ENCODE results near the gene NRXN3. TPM values are rescaled to one million over a fixed set of nuclear protein-coding genes. Genes with fewer than 3 reads are reported as not detected.
"Not testable (repeated sequence)": the region's sequence is repeated elsewhere in the genome, so short reads cannot be mapped to it uniquely, and the experiment has no call there.

NRXN3 gene
- total RNA-seq, 3 donors from 2014 or later = 2.1 to 27.3 (median 2.6) TPM

DNA sequence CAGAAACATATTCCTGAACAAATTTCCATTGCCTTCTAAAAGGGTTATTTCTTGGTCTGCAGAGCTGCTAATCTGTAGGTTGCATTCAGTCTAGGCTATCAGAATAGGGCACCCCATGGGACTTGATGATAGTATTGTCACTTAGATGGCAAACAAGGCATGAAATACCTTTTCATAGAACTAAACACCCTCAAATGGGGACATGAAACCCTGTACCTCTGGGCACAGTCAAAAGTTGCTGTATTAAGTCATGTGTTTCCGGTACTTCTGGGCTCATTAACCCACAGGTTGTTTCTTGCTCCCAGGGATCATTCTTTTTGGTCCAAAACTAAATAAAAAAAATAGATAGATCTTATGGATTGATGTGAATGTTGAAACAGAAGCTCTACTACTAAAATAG is 930.4 kb downstream of the NRXN3 start:
- DNase-seq = no peak
- intact Hi-C loops (cut with DNase I, micrococcal nuclease) = no loop called here
- no peak for ATAC-seq
- Histone ChIP-seq H3K36me3 (ENCODE audit: low read depth) (no peaks in the 10 kb centered on the region), H3K4me3 (no peak overlapping the region), H3K4me1 (ENCODE audit: low read depth) (no peaks in the 10 kb centered on the region), H3K9me3 (no peaks in the 10 kb centered on the region)
- TF ChIP-seq, protein P1, sequence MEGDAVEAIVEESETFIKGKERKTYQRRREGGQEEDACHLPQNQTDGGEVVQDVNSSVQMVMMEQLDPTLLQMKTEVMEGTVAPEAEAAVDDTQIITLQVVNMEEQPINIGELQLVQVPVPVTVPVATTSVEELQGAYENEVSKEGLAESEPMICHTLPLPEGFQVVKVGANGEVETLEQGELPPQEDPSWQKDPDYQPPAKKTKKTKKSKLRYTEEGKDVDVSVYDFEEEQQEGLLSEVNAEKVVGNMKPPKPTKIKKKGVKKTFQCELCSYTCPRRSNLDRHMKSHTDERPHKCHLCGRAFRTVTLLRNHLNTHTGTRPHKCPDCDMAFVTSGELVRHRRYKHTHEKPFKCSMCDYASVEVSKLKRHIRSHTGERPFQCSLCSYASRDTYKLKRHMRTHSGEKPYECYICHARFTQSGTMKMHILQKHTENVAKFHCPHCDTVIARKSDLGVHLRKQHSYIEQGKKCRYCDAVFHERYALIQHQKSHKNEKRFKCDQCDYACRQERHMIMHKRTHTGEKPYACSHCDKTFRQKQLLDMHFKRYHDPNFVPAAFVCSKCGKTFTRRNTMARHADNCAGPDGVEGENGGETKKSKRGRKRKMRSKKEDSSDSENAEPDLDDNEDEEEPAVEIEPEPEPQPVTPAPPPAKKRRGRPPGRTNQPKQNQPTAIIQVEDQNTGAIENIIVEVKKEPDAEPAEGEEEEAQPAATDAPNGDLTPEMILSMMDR (IDR thresholded peaks at IDR 0.05) = no peak

DNA sequence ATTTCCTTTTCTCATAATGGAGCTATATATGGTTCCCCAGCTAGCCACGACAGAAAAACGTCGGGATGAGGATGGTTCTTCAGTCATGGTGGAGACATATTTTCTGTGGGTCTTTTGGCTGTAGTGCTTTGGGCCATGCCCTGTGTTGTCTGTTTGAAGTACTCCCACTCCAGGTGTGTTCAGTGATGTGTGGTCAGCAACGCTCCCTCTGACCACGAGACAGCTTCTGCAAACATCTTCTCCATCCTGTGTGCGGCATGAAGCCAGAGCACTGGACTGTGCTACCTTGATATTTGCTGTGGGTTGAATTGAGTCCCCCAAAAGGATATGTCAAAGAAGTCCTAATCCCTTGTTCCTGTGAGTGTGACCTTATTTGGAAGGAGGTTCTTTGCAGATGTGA is 931.2 kb downstream of the NRXN3 start:
- H3K4me1 ChIP-seq (ENCODE audit: low read depth) = no peaks in the 10 kb centered on the region
- intact Hi-C loops (cut with DNase I, micrococcal nuclease) = no loop called here
- TF ChIP-seq, protein P1 (IDR thresholded peaks at IDR 0.05) = no peak
- no peak overlapping the region for H3K4me3 ChIP-seq
- ATAC-seq (no peak), DNase-seq (no peak)
- H3K36me3 ChIP-seq (ENCODE audit: low read depth) = no peaks in the 10 kb centered on the region
- H3K9me3 ChIP-seq = no peaks in the 10 kb centered on the region

DNA sequence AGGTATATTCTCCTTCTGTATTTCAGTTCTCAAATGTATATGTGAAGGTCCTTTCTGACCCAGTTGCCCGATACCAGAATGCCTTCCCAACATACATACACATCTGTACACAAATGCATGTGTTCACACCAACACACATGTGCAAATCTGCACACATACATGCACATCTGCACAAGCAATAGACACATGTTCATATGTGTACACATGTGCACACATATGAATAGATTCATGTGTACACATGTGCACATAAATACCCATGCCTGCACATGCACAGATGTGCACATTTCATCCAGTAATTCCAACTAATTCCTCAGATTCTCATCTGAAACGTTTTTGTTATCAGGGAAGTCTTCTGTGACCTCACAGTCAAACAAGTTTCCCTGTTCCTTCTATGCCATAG is 933.6 kb downstream of the NRXN3 start:
- intact Hi-C loops (cut with DNase I, micrococcal nuclease) = no loop called here
- H3K36me3 ChIP-seq (ENCODE audit: low read depth) = no peaks in the 10 kb centered on the region
- TF ChIP-seq, protein P1 (IDR thresholded peaks at IDR 0.05) = no peak
- no peaks in the 10 kb centered on the region for H3K9me3 ChIP-seq
- no peak for ATAC-seq
- no peak overlapping the region for H3K4me3 ChIP-seq
- DNase-seq = no peak
- H3K4me1 ChIP-seq (ENCODE audit: low read depth) = no peaks in the 10 kb centered on the region

DNA sequence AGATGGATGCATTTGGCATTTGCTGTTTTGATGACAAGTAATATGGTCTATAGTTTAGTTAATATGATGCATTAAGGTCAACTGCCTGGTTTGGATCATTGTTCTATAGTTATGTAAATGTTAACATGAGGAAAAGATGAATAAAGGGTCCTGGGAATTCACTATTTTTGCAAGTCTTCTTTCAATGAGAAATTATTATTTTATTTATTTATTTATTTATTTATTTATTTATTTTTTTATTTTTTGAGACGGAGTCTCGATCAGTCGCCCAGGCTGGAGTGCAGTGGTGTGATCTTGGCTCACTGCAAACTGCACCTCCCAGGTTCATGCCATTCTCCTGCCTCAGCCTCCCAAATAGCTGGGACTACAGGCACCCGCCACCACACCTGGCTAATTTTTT is 940.4 kb downstream of the NRXN3 start:
- H3K9me3 ChIP-seq; H3K36me3 ChIP-seq (ENCODE audit: low read depth); H3K4me1 ChIP-seq (ENCODE audit: low read depth); H3K4me3 ChIP-seq; ATAC-seq; intact Hi-C loops (cut with DNase I, micrococcal nuclease); DNase-seq: not testable (repeated sequence)

DNA sequence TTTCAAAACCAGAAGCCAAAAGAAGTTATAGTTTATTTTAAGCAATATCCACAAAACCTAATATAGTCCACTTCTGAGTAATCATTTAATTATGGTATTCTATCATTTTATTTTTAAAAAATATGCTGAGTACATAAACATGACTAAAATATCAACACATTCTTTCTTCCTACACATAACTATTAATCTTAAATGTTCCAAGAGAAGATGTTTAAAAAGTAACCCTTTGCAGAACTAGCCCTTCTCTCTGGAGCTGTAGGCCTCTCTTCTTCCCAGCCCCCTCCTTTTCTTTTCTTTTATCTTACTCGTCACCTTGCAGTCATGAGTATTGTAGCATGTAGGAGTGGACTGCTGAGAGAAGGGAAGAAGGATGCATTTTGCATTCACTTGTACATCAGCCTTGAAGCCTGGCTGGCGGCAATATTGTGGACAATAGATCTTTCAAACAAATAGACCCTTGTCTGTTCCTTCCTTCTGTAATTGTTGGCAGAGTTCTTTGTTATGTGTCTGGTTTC is 941.9 kb downstream of the NRXN3 start:
- intact Hi-C loops (cut with DNase I, micrococcal nuclease) = no loop called here
- TF ChIP-seq, protein P1 (IDR thresholded peaks at IDR 0.05) = no peak
- no peaks in the 10 kb centered on the region for H3K4me1 ChIP-seq (ENCODE audit: low read depth)
- no peaks in the 10 kb centered on the region for H3K9me3 ChIP-seq
- no peaks in the 10 kb centered on the region for H3K36me3 ChIP-seq (ENCODE audit: low read depth)
- no peak for DNase-seq
- no peak for ATAC-seq
- no peak overlapping the region for H3K4me3 ChIP-seq

- Histone ChIP-seq H3K4me3 (no peak overlapping the region), H3K9me3 (no peaks in the 10 kb centered on the region), H3K4me1 (ENCODE audit: low read depth) (no peaks in the 10 kb centered on the region), H3K36me3 (ENCODE audit: low read depth) (no peaks in the 10 kb centered on the region)
- ATAC-seq (no peak), DNase-seq (no peak)
- TF ChIP-seq, protein P1 (IDR thresholded peaks at IDR 0.05) = no peak
- intact Hi-C loops (cut with DNase I, micrococcal nuclease) = no loop called here
These were observed 947.4 kb downstream of the NRXN3 start for GRCh38 chr14:79117561-79117960.
